ENCODE results near the gene NKX1-1. TPM values are rescaled to one million over a fixed set of nuclear protein-coding genes. Genes with fewer than 3 reads are reported as not detected.

NKX1-1 gene
- total RNA-seq, 2 experiments from 2014 or later: not detected

DNA sequence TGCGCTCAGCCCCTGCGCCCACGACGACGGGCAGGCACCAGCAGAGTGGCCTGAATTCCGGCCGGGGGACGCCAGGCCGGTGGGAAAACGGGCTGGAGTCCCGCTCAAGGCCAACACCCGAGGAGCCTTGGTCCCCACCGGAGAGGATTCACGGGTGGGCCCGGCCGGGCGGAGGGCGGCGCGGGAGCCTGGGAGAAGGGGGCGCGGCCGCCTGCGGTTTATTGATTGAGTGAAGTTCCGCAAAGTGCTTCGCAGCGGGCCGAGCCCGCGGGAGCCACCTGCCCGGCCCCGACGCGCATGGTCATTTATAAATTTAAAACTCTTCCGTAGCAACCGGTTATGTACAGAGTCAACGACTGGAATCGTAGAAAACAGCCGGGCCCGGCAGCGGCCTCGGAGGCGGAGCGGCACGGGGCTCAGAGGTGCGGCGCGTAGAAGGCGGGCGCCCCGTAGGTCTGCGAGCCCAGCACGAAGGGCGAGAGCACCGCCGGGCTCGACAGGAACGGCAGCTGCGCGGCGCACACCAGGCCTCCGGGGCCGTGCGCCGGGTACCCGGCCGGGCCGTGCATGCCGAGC, 3.6 kb downstream of the NKX1-1 start:
- no peak overlapping the region for H3K27ac Mint-ChIP-seq
- no peaks in the 10 kb centered on the region for H3K4me1 Mint-ChIP-seq (ENCODE audit: low read depth)
- Histone ChIP-seq H3K36me3 (ENCODE audit: insufficient read depth, low read length) (no peaks in the 10 kb centered on the region), H3K27me3 (ENCODE audit: control insufficient read depth in 1 of 2, insufficient read depth in 2 of 2, low read length in 2 of 2) (peaks cover 34 to 54% of the 10 kb centered on the region in 2 experiments), H3K4me3 (ENCODE audit: low read length) (no peak overlapping the region), H3K27ac (ENCODE audit: low read depth in 1 of 2, low read length in 2 of 2) (no peak overlapping the region), H3K4me1 (ENCODE audit: insufficient read depth, low read length) (peaks cover 22% of the 10 kb centered on the region), H3K9me3 (ENCODE audit: control insufficient read depth in 1 of 2, insufficient read depth in 1 of 2, low read length in 2 of 2) (peaks cover under 1 to 52% of the 10 kb centered on the region in 2 experiments)
- POLR2A ChIA-PET: interaction anchor here (0.6 kb wide), 1 partner anchor 147 kb away, joined by 3 read pairs; no protein-coding TSS in a partner anchor
- DNase-seq (peak in 1 of 14 experiments; percentile 11), ATAC-seq (ENCODE audit: poor library complexity) (no peak)
- no peak for TF ChIP-seq CTCF (IDR thresholded peaks at IDR 0.05)
- H3K4me3 Mint-ChIP-seq: no peak overlapping the region
- peaks cover 26% of the 10 kb centered on the region for H3K27me3 Mint-ChIP-seq
- CTCF ChIA-PET: no interaction called here
- H3K36me3 Mint-ChIP-seq (ENCODE audit: low read depth): no peaks in the 10 kb centered on the region
- intact Hi-C loops (cut with DNase I, micrococcal nuclease): no loop called here
- H3K9me3 Mint-ChIP-seq: no peaks in the 10 kb centered on the region

DNA sequence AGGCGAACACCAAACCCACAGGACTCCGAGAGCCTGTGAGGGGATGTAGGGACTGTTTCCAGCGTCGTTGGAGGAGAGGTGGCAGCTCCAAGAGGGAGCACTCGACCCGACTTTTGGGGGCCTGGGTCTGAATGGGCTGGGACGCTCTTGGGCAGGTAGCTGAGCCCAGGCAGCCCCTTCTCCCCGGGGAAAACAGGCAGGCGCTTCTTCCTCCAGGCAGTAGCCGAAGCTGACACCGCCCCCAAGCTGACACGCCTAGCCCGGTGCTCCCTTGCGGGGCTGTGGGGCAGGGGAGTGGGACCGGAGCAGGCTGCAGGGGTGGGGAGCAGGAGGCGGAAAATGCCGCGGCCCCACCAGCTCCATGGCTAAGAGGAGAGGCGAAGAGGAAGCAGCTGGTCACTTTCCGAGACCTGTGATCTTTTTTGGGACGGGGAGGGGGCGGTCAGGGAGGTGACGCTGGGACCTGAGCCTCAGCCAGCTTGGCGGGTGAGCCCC, 4.2 kb downstream of the NKX1-1 start:
- H3K27ac ChIP-seq (ENCODE audit: low read depth in 1 of 2, low read length in 2 of 2): no peak overlapping the region
- intact Hi-C loops (cut with DNase I, micrococcal nuclease): no loop called here
- ChIA-PET POLR2A (interaction anchor here (0.6 kb wide), 1 partner anchor 147 kb away, joined by 3 read pairs; no protein-coding TSS in a partner anchor), CTCF (no interaction called here)
- peaks cover 22% of the 10 kb centered on the region for H3K4me1 ChIP-seq (ENCODE audit: insufficient read depth, low read length)
- H3K4me3 ChIP-seq (ENCODE audit: low read length): no peak overlapping the region
- H3K4me1 Mint-ChIP-seq (ENCODE audit: low read depth): no peaks in the 10 kb centered on the region
- ATAC-seq (ENCODE audit: poor library complexity) (no peak), DNase-seq (peak in 1 of 14 experiments; percentile 11)
- peaks cover 5 to 55% of the 10 kb centered on the region in 2 experiments for H3K9me3 ChIP-seq (ENCODE audit: control insufficient read depth in 1 of 2, insufficient read depth in 1 of 2, low read length in 2 of 2)
- TF ChIP-seq CTCF (IDR thresholded peaks at IDR 0.05): no peak
- H3K36me3 ChIP-seq (ENCODE audit: insufficient read depth, low read length): no peaks in the 10 kb centered on the region
- H3K9me3 Mint-ChIP-seq: no peaks in the 10 kb centered on the region
- H3K27me3 ChIP-seq (ENCODE audit: control insufficient read depth in 1 of 2, insufficient read depth in 2 of 2, low read length in 2 of 2): peaks cover 29 to 48% of the 10 kb centered on the region in 2 experiments
- H3K27ac Mint-ChIP-seq: no peak overlapping the region
- H3K4me3 Mint-ChIP-seq: no peak overlapping the region
- no peaks in the 10 kb centered on the region for H3K36me3 Mint-ChIP-seq (ENCODE audit: low read depth)
- H3K27me3 Mint-ChIP-seq: peaks cover 22% of the 10 kb centered on the region

DNA sequence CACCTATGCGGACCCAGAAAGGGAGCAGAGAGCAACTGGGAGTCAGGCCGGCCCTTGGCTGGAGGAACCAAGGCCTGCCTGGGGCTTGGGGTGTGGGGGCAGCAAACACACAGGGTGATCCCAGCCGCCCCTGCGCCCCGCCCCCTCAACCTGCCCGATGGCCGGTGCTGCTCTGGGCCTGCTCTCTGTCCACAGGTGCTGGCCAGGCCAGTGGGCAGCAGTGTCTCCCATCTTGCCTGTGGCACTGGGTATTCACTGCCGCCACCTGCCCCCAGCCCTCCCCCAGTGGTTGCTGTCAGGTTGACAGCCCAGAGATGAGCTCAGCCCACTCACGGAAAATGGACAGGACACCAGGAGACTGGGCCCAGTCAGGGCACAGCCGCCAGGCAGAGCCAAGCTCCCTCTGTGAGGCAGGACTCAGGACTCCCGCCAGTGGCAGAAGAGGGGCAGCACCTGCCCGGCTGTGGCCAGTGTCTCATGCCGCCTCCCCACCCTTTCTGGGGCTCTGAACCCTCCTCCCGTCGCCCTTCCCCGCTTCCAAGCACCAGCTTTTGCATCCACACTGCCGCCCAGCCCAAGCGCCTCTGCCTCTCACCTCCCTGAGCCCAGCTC, 4.7 kb downstream of the NKX1-1 start:
- peaks cover 5 to 56% of the 10 kb centered on the region in 2 experiments for H3K9me3 ChIP-seq (ENCODE audit: control insufficient read depth in 1 of 2, insufficient read depth in 1 of 2, low read length in 2 of 2)
- H3K27me3 Mint-ChIP-seq: peaks cover 22% of the 10 kb centered on the region
- POLR2A ChIA-PET: no interaction called here
- ATAC-seq (ENCODE audit: poor library complexity) (no peak), DNase-seq (peak in 2 of 14 experiments; percentile 12 to 27)
- H3K27ac Mint-ChIP-seq: no peak overlapping the region
- no peak overlapping the region for H3K27ac ChIP-seq (ENCODE audit: low read depth in 1 of 2, low read length in 2 of 2)
- CTCF ChIA-PET: no interaction called here
- no peaks in the 10 kb centered on the region for H3K36me3 Mint-ChIP-seq (ENCODE audit: low read depth)
- peaks cover 22% of the 10 kb centered on the region for H3K4me1 ChIP-seq (ENCODE audit: insufficient read depth, low read length)
- H3K4me3 Mint-ChIP-seq: no peak overlapping the region
- no peak overlapping the region for H3K4me3 ChIP-seq (ENCODE audit: low read length)
- H3K4me1 Mint-ChIP-seq (ENCODE audit: low read depth): no peaks in the 10 kb centered on the region
- no peaks in the 10 kb centered on the region for H3K9me3 Mint-ChIP-seq
- H3K36me3 ChIP-seq (ENCODE audit: insufficient read depth, low read length): no peaks in the 10 kb centered on the region
- intact Hi-C loops (cut with DNase I, micrococcal nuclease): no loop called here
- TF ChIP-seq CTCF (IDR thresholded peaks at IDR 0.05): no peak
- H3K27me3 ChIP-seq (ENCODE audit: control insufficient read depth in 1 of 2, insufficient read depth in 2 of 2, low read length in 2 of 2): peaks cover 28 to 43% of the 10 kb centered on the region in 2 experiments

All from CD4-positive, alpha-beta T cell (primary cell).